Colon (tissue), 2 donors: ENCODE measurements around the gene MYRIP.

Experiments
- FAIRE-seq: peaks from 2 replicates; lab custom pipeline; 2012; peaks lifted over from hg19 to GRCh38; lab: Jason Lieb, UNC
- donor health status: control.
- donor health status: control.

Gene MYRIP

GRCh38 chr3:39905788-39906187, 96.4 kb downstream of the MYRIP start:
- no peak for FAIRE-seq

- FAIRE-seq: no peak
Measured at GRCh38 chr3:39907981-39908380, 98.6 kb downstream of the MYRIP start.

- FAIRE-seq: no peak
Measured at GRCh38 chr3:39910135-39910534, 100.7 kb downstream of the MYRIP start.

- no peak for FAIRE-seq
Measured at GRCh38 chr3:39910826-39911464, 101.5 kb downstream of the MYRIP start.

GRCh38 chr3:39911465-39912309, 102.3 kb downstream of the MYRIP start:
- FAIRE-seq: no peak

GRCh38 chr3:39915027-39915426, 105.6 kb downstream of the MYRIP start:
- FAIRE-seq: no peak

GRCh38 chr3:39917065-39917773, 107.8 kb downstream of the MYRIP start:
- FAIRE-seq: peak; percentile 38

- no peak for FAIRE-seq
Measured at GRCh38 chr3:39919281-39919680, 109.9 kb downstream of the MYRIP start.

- no peak for FAIRE-seq
Measured at GRCh38 chr3:39920271-39920670, 110.9 kb downstream of the MYRIP start.

GRCh38 chr3:39927479-39927878, 118.1 kb downstream of the MYRIP start:
- FAIRE-seq: no peak

- FAIRE-seq: no peak
Measured at GRCh38 chr3:39933986-39934693, 124.7 kb downstream of the MYRIP start.

GRCh38 chr3:39934696-39935095, 125.3 kb downstream of the MYRIP start:
- FAIRE-seq: no peak

- no peak for FAIRE-seq
Measured at GRCh38 chr3:39935261-39935660, 125.9 kb downstream of the MYRIP start.

GRCh38 chr3:39936848-39937247, 127.4 kb downstream of the MYRIP start:
- no peak for FAIRE-seq

GRCh38 chr3:39937315-39937714, 127.9 kb downstream of the MYRIP start:
- no peak for FAIRE-seq

GRCh38 chr3:39937874-39938273, 128.5 kb downstream of the MYRIP start:
- FAIRE-seq: no peak

GRCh38 chr3:39941931-39942330, 132.5 kb downstream of the MYRIP start:
- FAIRE-seq: peak; percentile 14

- FAIRE-seq: no peak
Measured at GRCh38 chr3:39960515-39961191, 151.2 kb downstream of the MYRIP start.

- no peak for FAIRE-seq
Measured at GRCh38 chr3:39961230-39961629, 151.8 kb downstream of the MYRIP start.

GRCh38 chr3:39962581-39962980, 153.2 kb downstream of the MYRIP start:
- no peak for FAIRE-seq

GRCh38 chr3:39965461-39965860, 156.1 kb downstream of the MYRIP start:
- FAIRE-seq: no peak

GRCh38 chr3:39965997-39966396, 156.6 kb downstream of the MYRIP start:
- no peak for FAIRE-seq
